GM19043 (cell line): Measurements from ENCODE around the gene LBX2.
"Not testable (repeated sequence)": the region's sequence is repeated elsewhere in the genome, so short reads cannot be mapped to it uniquely, and the experiment has no call there.

Source experiments
- ATAC-seq: cut with Tn5 transposase; IDR thresholded peaks from one replicate; pipeline ENCODE4 v1.9.1; 2021; ENCODE audit warnings: low read depth; ENCODE audit not compliant: unreplicated experiment

LBX2 gene

DNA sequence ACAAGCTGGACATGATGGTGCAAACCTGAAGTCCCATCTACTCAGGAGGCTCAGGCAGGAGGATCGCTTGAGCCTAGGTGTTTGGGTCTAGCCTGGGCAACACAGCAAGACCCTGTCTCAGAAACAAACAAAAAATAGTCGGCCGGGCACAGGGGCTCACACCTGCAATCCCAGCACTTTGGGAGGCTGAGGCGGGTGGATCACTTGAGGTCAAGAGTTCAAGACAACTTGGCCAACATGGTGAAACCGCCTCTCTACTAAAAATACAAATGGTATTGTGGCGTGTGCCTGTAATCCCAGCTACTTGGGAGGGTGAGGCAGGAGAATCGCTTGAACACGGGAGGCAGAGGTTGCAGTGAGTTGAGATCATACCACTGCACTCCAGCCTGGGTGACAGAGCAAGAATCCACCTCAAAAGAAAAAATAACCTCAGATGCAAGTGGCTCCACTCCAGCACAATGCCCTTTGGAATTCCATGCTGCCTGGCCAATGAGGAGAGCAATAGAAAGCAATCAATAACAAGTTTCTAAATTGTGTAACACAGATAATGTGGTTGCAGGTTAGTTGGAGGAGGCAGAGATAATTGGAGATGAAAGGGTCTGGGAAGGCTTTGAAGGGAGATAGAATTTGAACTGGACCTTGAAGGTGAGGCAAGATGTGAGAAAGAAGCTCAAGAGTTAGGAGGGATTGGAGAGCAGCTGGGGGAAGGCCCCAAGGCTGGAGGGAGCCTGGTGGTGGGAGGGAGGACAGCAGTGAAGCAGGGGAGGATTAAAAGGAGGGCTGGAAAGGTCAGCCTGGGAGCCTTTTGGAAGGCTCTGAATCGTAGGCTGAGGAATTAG, 10.5 kb downstream of the LBX2 start:
- ATAC-seq, result no peak

DNA sequence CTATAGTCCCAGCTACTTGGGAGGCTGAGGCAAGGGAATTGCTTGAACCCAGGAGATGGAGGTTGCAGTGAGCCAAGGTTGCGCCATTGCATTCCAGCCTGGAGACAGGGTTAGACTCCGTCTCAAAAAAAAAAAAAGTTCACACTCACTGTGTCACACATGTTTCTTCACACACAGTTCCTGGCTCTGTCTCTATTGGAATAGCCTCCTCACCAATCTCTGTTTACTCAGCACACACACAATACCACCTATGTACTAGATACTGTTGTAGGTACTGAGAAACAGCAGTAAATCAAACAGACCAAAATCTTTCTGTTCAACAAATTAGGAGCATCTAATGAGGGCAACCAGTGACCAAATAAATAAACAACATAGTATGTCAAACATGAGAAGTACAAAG, 13.3 kb downstream of the LBX2 start:
- no peak for ATAC-seq

DNA sequence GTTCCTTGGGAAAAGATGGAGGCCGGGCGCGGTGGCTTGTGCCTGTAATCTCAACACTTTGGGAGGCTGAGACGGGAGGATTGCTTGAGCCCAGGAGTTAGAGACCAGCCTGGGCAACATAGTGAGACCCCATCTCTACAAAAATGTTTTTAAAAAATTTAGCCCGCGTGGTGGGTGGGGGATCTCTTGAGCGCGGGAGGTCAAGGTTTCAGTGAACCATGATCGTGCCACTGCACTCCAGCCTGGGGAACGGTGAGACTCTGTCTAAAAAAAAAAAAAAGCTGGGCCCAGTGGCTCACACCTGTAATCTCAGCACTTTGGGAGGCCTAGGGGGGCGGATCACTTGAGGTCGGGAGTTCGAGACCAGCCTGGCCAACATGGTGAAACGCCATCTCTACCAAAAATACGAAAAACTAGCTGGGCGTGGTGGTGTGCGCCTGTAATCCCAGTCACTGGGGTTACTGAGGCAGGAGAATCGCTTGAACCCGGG, 15.7 kb downstream of the LBX2 start:
- not testable (repeated sequence) for ATAC-seq

DNA sequence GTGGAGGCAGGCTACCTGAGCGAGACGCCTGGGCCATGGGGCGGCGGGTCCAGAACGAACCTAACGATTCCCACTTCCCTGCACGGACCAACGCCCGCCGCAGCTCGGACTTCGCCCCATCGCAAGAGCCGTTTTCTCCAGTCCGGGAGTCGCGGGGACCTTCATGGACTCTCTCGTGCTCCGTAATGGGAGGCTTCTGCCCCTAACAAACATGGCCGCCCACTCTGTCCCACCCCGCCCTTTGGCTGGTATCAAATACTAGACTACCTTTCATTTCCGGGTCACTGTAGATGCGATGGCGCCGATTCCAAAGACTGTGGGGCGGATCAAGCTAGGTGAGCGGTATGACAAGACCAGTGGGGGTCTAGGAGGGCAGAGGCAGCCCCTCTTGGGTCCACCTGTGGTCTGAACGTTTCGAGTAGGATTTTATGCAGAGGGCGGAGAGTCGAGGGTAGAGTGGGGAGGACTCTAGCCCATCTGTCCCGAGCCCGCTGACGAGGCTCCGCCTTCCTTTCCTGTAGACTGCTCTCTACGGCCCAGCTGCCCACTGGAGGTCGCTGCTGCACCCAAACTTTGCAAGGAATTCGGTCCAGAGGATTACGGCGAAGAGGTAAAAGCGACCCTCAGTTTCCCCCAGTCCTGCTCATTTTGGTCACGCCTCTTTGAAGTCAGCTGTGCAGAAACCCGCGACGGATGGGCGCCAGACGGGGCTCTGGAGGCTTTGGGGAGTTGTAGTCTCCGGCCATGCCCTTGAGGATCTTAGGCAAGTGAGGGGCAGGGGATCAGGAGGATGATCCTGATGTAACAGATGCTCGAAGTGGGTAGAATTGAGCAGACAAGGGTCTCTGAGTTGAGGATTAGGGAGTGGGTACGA, 16.4 kb downstream of the LBX2 start, which contains the start of the genes CCDC142 and TTC31:
CCDC142 (minus strand) TSS at position 198 of the 874 bp plus-strand sequence; CDS start at position 37, 161 bp downstream.
TTC31 (plus strand) TSS at position 281 of the 874 bp plus-strand sequence; CDS start at position 296, 15 bp downstream.
- peak; percentile 90 for ATAC-seq

DNA sequence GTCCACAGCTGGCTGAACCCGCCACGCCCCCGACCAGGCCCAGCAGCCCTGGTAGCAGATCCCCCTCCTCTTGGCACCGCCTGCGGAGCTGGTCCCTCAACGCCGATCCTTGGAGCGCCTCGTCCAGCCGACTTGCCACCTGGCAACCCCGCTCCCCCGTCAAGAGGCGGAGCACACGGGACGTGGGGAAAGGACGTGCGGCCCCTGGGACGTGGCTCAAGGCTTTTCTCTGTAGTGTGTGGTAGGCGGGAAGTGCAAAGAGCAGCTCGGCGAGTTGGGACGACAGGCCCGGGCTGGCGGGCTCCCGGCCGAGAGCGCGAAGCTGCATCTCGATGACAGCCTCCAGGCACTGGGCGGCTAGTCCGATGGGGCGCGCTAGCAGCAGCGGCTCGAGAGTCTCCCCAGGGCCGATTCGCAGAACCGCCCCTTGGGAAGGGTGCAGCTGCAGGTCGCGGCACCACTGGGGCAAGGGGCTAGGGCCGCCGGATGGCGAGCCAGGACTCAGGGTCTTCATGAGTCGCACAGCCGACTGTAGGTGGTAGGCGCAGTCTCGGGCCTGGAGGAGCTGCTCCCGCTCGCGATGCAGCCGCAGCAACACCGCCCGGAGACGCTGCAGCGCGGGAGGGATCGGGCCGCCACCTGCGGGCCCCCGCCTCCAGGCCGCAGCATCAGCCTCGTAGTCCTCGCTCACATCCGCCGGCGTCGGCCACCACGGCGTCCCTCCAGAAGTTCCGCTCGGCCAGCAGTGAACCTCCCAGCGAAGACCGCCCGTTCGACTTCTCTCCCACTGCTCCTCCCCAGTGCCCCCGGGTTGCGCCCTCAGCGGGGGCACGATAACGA, 17.2 kb downstream of the LBX2 start:
- peak; percentile 36 for ATAC-seq

DNA sequence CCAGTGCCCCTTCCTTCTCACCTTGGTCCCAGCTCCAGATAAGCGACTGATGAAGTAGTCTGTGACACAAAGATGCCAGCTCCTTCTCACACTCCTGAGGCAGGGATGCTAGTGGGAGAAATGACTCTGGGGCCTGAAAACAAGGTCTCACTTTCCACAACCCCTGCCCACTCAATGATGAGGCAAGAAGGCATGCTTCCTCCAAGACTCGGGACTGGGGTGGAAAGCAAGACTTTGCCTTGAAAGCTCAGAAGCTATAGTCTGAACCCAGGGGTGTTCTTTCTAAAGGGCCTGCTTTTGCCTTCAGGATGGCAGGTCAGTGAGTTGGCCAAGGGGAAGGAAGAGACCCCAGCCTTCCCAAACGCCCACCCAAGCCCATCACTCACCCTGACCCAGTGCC, 18.0 kb downstream of the LBX2 start:
- ATAC-seq, result no peak

DNA sequence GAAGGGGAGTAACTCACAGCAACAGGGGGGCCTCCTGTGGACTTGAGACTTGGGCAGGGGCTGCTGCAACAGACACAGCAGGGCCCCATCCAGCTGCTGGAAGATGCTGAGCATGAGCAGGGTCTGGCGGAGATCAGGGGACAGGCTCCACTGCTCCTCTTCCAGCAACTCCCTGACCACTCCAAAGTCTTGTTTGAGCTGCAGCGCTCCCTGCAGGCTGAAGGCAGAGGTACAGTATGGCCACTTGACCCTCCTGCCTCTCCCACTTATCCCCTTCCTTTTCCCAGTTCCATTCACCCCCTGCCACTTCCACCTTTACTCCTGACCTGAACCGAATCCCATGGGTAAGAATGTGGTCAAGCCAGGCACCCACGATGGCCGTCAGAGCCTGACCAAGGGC, 24.5 kb downstream of the LBX2 start:
- ATAC-seq, result no peak

DNA sequence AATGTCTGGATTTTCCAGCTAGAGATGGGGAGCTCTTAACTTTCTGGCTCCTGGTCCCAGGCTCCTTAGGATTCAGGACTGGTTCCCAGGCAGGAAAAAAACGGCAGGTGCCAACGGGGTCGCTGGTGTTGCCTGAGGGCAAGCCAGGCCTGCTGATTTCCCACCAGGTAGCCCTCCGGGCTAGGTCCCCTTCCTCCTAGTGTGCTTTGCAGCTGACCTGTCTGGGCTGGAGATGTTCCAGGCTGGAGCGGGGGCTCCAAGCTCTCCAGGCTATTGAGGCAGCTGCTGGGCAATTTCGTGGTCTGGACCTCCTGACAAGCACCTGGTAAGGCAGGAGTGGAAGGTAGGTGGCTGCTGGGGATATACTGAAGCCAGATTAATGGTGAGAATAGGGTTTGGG, 24.9 kb downstream of the LBX2 start:
- ATAC-seq, result no peak

DNA sequence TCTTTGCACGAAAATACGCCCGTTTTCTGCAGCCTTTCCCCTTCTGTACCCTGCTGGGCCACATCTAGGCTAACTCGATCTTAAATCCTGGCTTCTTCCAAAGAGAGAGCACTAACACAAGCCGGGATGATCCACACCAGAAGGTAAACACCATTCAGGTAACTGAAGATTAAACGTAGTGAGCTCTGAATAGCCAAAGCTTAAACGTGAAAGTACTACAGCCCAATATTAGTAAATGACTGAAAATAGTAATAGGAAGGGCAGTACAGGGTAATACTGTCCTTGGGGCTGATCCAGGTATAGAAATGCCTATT, 26.5 kb downstream of the LBX2 start:
- no peak for ATAC-seq

DNA sequence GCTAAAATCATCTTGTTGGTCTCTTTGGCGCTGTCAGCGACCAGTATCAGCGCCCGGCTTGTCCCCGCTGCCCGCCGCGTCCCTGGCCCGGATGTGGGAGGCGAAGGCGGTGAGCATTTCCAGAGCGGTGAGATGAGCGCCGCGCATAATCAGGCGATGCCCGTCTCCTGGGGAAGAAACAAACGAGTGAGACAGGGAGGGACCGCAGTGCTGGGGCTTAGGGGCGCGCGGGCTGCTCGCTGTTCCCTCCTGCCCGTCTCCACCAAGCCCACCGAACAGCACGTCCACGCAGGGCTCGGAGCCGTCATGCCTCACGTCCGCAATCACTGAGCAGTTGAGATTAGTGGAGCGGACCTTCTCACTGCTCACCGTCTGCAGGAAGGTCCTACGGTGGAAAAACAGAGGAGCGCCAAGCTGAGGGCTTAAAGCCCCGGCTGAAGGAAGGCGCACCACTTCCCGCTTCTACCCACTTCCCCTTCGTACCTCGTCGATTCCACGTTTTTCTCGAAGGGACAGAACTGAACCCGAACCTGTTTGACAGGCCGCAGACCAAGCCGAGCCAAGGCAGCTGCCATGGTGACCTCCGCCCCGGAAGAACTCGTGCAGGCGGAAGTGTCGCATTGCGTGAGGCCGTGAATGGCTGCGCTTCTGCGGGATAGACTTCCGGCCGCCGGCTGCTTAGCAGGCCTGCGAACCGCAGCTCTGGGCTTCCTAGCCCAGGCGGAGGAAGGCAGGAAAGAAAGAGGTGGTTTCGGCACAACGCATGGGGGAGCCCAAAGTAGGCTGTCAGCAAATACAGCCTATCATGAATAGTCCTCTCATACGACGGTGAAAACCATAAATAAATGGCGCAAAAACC, 27.1 kb downstream of the LBX2 start, which contains the start of gene MRPL53:
MRPL53 (minus strand) TSS at position 595 of the 859 bp plus-strand sequence; CDS start at position 575, 20 bp downstream.
- peak; percentile 88 for ATAC-seq

DNA sequence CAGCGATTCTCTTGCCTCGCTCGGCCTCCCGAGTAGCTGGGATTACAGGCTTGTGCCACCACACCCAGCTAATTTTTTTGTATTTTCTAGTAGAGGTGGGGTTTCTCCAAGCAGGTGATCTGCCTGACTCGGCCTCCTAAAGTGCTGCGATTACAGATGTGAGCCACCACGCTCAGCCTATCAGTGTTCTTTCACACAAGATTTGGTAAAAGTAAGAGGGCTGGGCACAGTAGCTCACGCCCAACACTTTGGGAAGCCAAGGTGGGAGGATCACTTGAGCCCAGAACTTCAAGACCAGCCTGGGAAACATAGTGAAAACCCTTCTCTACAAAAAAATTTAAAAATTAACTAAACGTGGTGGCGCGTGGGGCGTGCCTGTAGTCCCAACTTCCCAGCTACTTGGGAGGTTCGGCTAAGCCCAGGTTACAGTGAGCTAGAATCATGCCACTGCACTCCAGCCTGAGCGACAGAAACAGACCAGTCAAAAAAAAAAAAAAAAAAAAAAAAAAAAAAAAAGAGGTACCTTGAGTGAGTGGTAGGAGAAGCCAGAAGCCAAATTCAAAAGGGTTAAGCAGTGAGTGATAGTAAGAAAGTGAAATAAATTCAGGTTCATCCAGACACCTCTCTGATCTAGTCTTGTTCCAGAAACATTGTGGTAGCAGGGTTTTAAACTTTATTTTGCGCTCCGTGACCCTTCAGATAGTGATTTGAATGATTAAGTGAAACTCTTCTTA, 27.9 kb downstream of the LBX2 start:
- no peak for ATAC-seq

DNA sequence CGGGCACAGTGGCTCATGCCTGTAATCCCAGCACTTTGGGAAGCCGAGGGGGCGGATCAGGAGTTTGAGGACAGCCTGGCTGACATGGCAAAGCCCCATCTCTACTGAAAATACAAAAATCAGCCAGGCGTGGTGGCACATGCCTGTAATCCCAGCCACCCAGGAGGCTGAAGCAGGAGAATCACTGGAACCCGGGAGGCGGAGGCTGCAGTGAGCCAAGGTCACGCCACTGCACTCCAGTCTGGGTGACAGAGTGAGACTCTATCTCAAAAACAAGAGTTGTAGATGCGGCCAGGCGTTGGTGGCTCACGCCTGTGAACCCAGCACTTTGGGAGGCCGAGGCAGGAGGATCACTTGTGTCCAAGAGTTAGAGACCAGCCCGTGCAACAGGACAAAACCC, 28.7 kb downstream of the LBX2 start:
- not testable (repeated sequence) for ATAC-seq

DNA sequence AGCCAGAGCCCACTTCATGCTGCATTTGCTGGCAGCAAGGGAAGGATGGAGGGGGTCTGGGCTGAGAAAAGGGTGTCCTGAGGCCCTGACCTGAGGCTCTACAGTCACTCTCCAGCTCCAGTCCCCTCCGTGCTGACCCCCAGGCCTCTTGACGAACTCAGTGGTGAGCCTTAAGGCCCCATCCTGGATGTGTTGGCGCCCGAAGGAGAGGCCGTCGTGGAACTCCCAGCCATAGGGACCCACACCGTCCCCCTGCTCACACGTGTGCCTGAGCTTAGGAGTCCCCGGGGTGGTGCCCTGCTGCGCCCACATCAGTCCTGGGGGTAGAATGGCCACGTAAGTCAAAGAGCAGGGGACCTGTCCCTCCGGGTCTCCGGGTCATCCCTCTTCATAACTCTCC, 35.0 kb downstream of the LBX2 start:
- ATAC-seq, result no peak

DNA sequence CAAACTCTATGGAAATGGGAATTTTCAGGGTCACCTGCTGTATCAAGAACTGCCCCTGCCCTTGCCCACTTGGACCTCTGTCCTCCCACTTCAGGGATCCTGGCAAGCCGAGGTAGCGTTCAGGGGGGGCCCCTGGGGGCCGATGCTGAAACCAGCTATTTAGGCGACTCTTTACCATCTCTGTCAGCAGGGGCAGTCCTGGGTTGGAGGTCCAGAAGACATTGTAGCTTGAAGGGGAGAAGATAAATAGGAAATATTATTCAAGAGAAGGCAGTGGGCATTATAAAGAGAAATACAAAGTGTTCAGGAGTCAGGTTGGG, 36.7 kb downstream of the LBX2 start:
- ATAC-seq, result no peak

DNA sequence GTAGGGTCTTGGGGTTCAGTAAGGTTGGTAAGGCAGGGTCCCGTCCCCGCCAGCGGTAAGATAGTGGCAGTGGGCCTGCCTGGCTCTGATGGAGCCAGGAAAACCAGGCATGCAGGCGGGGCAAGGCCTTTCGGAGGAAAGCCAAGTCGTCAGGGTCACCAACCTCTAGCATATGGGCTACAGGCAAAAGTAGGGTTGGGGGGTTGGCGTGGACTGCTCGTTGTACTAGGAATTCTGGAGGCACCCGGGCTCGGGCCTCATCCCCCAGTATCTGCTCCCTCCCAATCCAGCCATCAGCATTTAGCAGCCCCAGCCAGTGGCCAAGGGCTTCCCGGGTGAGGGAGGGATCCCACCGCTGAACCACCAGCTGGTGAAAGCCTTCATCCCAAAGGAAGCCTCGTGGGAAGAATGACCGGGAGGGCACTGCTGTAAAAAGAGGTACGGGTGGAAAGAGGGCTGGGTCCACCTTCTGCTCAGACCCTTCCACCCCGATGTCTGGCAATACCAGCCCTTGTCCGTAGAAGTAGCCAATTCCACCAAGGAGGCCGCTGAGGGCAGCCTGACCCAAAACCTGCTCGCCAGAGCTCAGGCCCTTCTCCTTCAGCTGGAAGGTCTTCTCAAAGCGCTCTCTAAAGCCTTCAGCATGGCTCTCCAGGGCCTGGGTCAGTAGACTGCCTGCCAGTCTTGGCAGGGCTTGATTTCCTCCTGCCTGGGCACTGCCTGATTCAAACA, 37.2 kb downstream of the LBX2 start:
- ATAC-seq, result no peak

DNA sequence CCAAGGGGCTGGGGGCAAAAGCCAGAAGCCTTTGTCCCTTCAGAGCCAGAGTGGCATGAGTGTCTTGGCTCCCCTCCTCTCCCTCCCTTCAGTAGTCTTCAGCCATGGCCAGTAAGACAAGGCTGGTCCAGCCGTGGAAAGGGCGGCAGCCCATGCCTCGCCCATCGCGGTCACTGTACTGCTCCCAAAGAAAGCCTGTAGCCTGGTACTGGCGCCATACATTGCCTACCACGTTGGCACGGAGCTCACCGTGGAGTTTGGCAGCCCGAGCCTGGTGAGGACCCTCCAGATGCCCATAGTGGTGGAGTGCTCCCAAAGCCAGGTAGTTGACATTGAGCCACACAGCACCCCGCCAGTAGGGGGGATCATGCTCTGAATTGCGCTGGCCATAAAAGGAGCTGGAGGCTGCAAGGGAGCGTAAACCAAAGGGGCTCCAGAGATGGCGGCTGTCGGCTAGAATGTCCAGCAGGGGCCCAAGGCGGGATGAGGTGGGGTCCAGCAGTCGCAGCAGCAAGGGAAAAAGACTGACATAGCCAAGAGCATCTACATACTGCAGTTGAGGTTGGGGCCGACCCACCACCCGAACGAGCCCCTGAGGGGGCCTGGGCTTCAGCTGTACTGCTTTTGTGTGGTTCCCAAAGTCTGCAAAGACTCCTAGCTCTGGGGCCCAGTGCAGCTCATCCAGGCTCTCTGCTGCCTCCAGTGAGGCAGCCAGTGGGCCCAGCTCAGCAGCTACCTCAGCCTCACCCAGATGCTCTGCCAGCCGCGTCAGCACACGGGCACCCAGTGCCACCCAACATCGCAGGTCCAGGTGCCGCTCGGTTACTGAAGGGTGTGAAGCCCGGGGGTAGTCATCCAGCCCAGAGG, 38.0 kb downstream of the LBX2 start:
- no peak for ATAC-seq

DNA sequence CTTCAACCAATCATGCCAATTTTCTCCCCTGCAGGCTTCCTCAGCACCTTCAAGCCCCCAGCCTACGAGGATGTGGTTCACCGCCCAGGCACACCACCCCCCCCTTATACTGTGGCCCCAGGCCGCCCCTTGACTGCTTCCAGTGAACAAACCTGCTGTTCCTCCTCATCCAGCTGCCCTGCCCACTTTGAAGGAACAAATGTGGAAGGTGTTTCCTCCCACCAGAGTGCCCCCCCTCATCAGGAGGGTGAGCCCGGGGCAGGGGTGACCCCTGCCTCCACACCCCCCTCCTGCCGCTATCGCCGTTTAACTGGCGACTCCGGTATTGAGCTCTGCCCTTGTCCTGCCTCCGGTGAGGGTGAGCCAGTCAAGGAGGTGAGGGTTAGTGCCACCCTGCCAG, 39.2 kb downstream of the LBX2 start:
- ATAC-seq, result not testable (repeated sequence)
